OCI-LY1 (cell line): ENCODE results near the gene STK4.
"Not testable (repeated sequence)": the region's sequence is repeated elsewhere in the genome, so short reads cannot be mapped to it uniquely, and the experiment has no call there.

Experiments
- H2AFZ ChIP-seq: fragments of 200-600 bp; sonication (generic), shearing (Covaris generic); 2 replicates; pipeline ENCODE4 v1.6.0; 2014; ENCODE audit warnings: antibody characterized with exemption, mild to moderate bottlenecking, low read length
- H3F3A ChIP-seq: fragments of 200-600 bp; sonication (generic), shearing (Covaris generic); 2 replicates; pipeline ENCODE4 v1.6.0; 2014; ENCODE audit warnings: mild to moderate bottlenecking, antibody characterized with exemption, low read length, moderate library complexity; ENCODE audit not compliant: insufficient read depth
- H3K27ac ChIP-seq: fragments of 200-600 bp; sonication (generic); 2 replicates; pipeline ENCODE4 v1.5.1; 2014; ENCODE audit warnings: low read length, mixed run types, mild to moderate bottlenecking, low read depth; ENCODE audit not compliant: poor library complexity, severe bottlenecking
- H3K27me3 ChIP-seq: fragments of 200-600 bp; sonication (generic); 2 replicates; pipeline ENCODE4 v1.6.0; 2014; ENCODE audit warnings: antibody characterized with exemption, mild to moderate bottlenecking, low read length, moderate library complexity; ENCODE audit not compliant: insufficient read depth
- H3K36me3 ChIP-seq: fragments of 200-600 bp; sonication (generic); 2 replicates; pipeline ENCODE4 v1.6.1; 2014; ENCODE audit warnings: mild to moderate bottlenecking, antibody characterized with exemption, low read length, moderate library complexity, mixed read lengths; ENCODE audit not compliant: insufficient read depth
- H3K4me1 ChIP-seq: fragments of 200-600 bp; sonication (generic); 2 replicates; pipeline ENCODE4 v1.5.1; 2014; ENCODE audit warnings: mild to moderate bottlenecking, low read length, moderate library complexity; ENCODE audit not compliant: insufficient read depth, severe bottlenecking
- H3K4me2 ChIP-seq: fragments of 200-600 bp; sonication (generic), shearing (Covaris generic); 2 replicates; pipeline ENCODE4 v1.6.1; 2014; ENCODE audit warnings: low read length
- H3K4me3 ChIP-seq: fragments of 200-600 bp; sonication (generic); 2 replicates; pipeline ENCODE4 v1.5.1; 2014; ENCODE audit warnings: low read length, low read depth, mild to moderate bottlenecking, mixed read lengths; ENCODE audit not compliant: poor library complexity, severe bottlenecking
- H3K79me2 ChIP-seq: fragments of 200-600 bp; shearing (Covaris generic); 2 replicates; pipeline ENCODE4 v1.6.1; 2016; ENCODE audit warnings: mixed run types, low read length, mixed read lengths; ENCODE audit not compliant: insufficient read depth
- H3K9ac ChIP-seq: fragments of 200-600 bp; sonication (generic), shearing (Covaris generic); 2 replicates; pipeline ENCODE4 v1.6.1; 2014; ENCODE audit warnings: mild to moderate bottlenecking, low read length, mixed read lengths
- H3K9me2 ChIP-seq: fragments of 200-600 bp; sonication (generic), shearing (Covaris generic); 2 replicates; pipeline ENCODE4 v1.6.1; 2014; ENCODE audit warnings: low read depth, mild to moderate bottlenecking, low read length, mixed read lengths
- H3K9me3 ChIP-seq: fragments of 200-600 bp; shearing (Covaris generic); 2 replicates; pipeline ENCODE4 v1.6.1; 2014; ENCODE audit warnings: low read length, mixed read lengths
- H4K20me1 ChIP-seq: fragments of 200-600 bp; sonication (generic), shearing (Covaris generic); 2 replicates; pipeline ENCODE4 v1.6.0; 2016; ENCODE audit warnings: mild to moderate bottlenecking, low read length; ENCODE audit not compliant: insufficient read depth
- CTCF ChIP-seq: fragments of 200-600 bp; sonication (generic), shearing (Covaris generic); IDR thresholded peaks from 2 replicates; pipeline ENCODE4 v1.5.1; 2017; ENCODE audit warnings: mild to moderate bottlenecking, antibody characterized with exemption, low read length, moderate library complexity, mixed read lengths
- EZH2 ChIP-seq: fragments of 200-600 bp; sonication (generic), shearing (Covaris generic); IDR thresholded peaks from 2 replicates; pipeline ENCODE4 v1.8.0; 2017; ENCODE audit warnings: borderline replicate concordance, mixed run types, mild to moderate bottlenecking, antibody characterized with exemption, low read length, moderate library complexity, mixed read lengths

STK4 gene

DNA sequence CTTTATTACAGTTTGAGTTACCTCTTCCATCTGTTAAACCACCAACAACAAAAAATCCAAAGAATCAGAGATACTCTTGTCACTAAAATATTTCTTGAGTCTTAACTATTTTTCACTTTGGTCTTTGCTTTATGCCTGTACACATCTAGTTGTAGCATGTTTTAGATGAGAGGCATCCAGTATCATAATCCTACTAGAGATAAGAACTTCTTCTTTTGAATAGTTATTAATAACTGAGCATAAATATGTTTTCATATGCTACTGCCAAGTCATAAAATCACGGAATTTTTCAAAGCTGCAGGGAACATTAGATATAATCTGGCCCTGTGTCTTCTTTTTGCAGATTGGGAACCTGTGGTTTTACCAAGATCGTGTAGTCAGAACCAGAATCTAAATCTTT is 55.3 kb downstream of the STK4 start:
- H3K27me3 ChIP-seq: no peaks in the 10 kb centered on the region
- no peaks in the 10 kb centered on the region for H4K20me1 ChIP-seq
- peaks cover 7% of the 10 kb centered on the region; the same call in 1 of the 2 replicates for H3K79me2 ChIP-seq
- H3K9ac ChIP-seq: no peak overlapping the region
- no peaks in the 10 kb centered on the region for H3K4me1 ChIP-seq
- no peaks in the 10 kb centered on the region for H3F3A ChIP-seq
- H3K36me3 ChIP-seq: peaks cover 86% of the 10 kb centered on the region
- H3K27ac ChIP-seq: no peak overlapping the region
- no peaks in the 10 kb centered on the region for H3K9me3 ChIP-seq
- H3K4me3 ChIP-seq: no peak overlapping the region
- TF ChIP-seq CTCF (no peak), EZH2 (no peak)
- H3K4me2 ChIP-seq: no peak overlapping the region
- H3K9me2 ChIP-seq: no peaks in the 10 kb centered on the region
- no peak overlapping the region for H2AFZ ChIP-seq

DNA sequence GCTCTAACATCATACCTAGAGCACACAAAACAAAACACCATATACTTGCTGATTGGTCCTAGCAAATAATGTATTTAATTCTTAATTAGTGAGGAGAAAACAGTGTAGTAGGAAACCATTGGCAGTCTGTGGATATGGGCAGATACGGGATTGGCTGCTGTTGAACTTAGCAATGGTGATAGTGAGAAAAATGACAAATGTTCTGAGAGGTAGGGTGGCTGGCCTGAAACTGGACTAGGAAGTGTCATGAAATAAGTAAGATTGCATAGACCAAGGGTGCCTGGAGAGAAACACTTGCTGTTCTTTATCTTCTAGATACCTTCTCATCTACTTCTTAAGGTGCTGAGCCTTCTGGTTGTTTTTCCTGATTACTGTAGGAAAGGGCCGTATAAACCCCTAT is 56.8 kb downstream of the STK4 start:
- not testable (repeated sequence) for H3K4me2 ChIP-seq, H2AFZ ChIP-seq, H3K9me3 ChIP-seq, H4K20me1 ChIP-seq, H3K27ac ChIP-seq, H3K9ac ChIP-seq, H3K27me3 ChIP-seq, H3K9me2 ChIP-seq, H3K4me1 ChIP-seq, H3K79me2 ChIP-seq, H3F3A ChIP-seq, H3K4me3 ChIP-seq
- H3K36me3 ChIP-seq: peaks cover 83% of the 10 kb centered on the region

- peaks cover 91% of the 10 kb centered on the region for H3K36me3 ChIP-seq
- no peaks in the 10 kb centered on the region for H3K27me3 ChIP-seq
- no peaks in the 10 kb centered on the region for H3K4me1 ChIP-seq
- no peak overlapping the region for H3K4me2 ChIP-seq
- TF ChIP-seq CTCF (no peak), EZH2 (no peak)
- no peaks in the 10 kb centered on the region for H3K9me2 ChIP-seq
- H3K79me2 ChIP-seq: peaks cover 10% of the 10 kb centered on the region
- H3K27ac ChIP-seq: no peak overlapping the region
- no peak overlapping the region for H3K9ac ChIP-seq
- no peak overlapping the region for H2AFZ ChIP-seq
- no peaks in the 10 kb centered on the region for H4K20me1 ChIP-seq
- H3K4me3 ChIP-seq: no peak overlapping the region
- no peaks in the 10 kb centered on the region for H3F3A ChIP-seq
- no peaks in the 10 kb centered on the region for H3K9me3 ChIP-seq
These were observed 62.3 kb downstream of the STK4 start for GRCh38 chr20:45028424-45029136.

- H3K4me1 ChIP-seq: peaks cover 4% of the 10 kb centered on the region
- peaks cover 11% of the 10 kb centered on the region for H3K79me2 ChIP-seq
- H3K9ac ChIP-seq: no peak overlapping the region
- peaks cover 89% of the 10 kb centered on the region for H3K36me3 ChIP-seq
- H3F3A ChIP-seq: no peaks in the 10 kb centered on the region
- no peak overlapping the region for H3K4me3 ChIP-seq
- H3K9me3 ChIP-seq: no peaks in the 10 kb centered on the region
- TF ChIP-seq CTCF (no peak), EZH2 (no peak)
- no peaks in the 10 kb centered on the region for H3K27me3 ChIP-seq
- no peak overlapping the region for H2AFZ ChIP-seq
- H4K20me1 ChIP-seq: no peaks in the 10 kb centered on the region
- no peaks in the 10 kb centered on the region for H3K9me2 ChIP-seq
- no peak overlapping the region for H3K4me2 ChIP-seq
- H3K27ac ChIP-seq: no peak overlapping the region
These were observed 63.6 kb downstream of the STK4 start for GRCh38 chr20:45029884-45030283.
